ENCODE results near the gene KLK2. TPM values are rescaled to one million over a fixed set of nuclear protein-coding genes. Genes with fewer than 3 reads are reported as not detected.

KLK2 gene
- total RNA-seq, 1 donor from 2014 or later = not detected

DNA sequence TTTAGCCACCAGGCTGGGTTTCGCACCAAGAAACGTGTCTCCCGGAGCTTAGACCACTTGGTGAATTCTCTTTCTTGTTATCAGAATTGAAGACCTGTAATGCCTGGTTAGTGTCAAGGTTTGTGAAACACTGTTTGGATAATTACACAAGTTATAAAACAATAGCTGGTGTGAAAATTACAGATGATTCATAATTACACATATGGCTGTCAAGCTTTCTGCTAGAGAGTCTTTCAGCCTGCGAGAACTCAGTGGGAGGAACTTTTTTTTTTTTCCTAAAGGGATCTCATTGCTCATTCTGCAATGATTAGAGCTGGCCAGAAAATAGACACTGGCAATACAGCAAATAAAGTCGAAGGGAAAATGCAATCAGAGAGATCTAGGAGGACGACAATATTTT is 51.3 kb downstream of the KLK2 start:
- peaks cover 13% of the 10 kb centered on the region for H3K4me1 Mint-ChIP-seq (ENCODE audit: unreplicated experiment)
- no peak overlapping the region for H3K4me3 Mint-ChIP-seq
- H3K27me3 Mint-ChIP-seq = peaks cover 50% of the 10 kb centered on the region
- no peak for DNase-seq (ENCODE audit: extremely low spot score, unreplicated experiment)
- TF ChIP-seq, protein P1, sequence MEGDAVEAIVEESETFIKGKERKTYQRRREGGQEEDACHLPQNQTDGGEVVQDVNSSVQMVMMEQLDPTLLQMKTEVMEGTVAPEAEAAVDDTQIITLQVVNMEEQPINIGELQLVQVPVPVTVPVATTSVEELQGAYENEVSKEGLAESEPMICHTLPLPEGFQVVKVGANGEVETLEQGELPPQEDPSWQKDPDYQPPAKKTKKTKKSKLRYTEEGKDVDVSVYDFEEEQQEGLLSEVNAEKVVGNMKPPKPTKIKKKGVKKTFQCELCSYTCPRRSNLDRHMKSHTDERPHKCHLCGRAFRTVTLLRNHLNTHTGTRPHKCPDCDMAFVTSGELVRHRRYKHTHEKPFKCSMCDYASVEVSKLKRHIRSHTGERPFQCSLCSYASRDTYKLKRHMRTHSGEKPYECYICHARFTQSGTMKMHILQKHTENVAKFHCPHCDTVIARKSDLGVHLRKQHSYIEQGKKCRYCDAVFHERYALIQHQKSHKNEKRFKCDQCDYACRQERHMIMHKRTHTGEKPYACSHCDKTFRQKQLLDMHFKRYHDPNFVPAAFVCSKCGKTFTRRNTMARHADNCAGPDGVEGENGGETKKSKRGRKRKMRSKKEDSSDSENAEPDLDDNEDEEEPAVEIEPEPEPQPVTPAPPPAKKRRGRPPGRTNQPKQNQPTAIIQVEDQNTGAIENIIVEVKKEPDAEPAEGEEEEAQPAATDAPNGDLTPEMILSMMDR (conservative IDR thresholded peaks at IDR 0.05) = no peak
- H3K27ac Mint-ChIP-seq = no peak overlapping the region
- H3K36me3 Mint-ChIP-seq = no peaks in the 10 kb centered on the region
- H3K9me3 Mint-ChIP-seq = no peaks in the 10 kb centered on the region

DNA sequence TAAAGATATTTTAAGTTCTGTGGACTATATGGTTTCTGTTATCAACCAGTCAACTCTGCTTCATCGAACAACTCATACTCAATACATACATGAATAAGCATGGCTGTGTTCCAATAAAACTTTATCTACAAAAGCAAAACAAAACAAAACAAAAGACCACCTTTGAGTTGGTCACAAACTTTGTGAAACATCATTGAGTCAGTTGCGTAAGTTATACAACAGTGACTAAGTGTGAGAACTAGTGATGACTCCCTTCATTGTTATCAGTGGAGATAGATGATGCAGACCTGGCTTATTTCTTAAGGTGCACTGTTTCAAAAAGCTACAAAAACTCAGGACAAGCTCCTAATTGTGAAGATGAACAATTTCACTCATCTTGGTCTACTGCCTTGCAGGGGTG is 52.5 kb downstream of the KLK2 start:
- Mint-ChIP-seq H3K27ac (no peak overlapping the region), H3K36me3 (no peaks in the 10 kb centered on the region), H3K4me3 (no peak overlapping the region), H3K27me3 (peaks cover 47% of the 10 kb centered on the region), H3K9me3 (no peaks in the 10 kb centered on the region), H3K4me1 (ENCODE audit: unreplicated experiment) (peaks cover 13% of the 10 kb centered on the region)
- no peak for DNase-seq (ENCODE audit: extremely low spot score, unreplicated experiment)
- TF ChIP-seq, protein P1 (conservative IDR thresholded peaks at IDR 0.05) = no peak

- Mint-ChIP-seq H3K27me3 (peaks cover 50% of the 10 kb centered on the region), H3K9me3 (no peaks in the 10 kb centered on the region), H3K4me3 (no peak overlapping the region), H3K4me1 (ENCODE audit: unreplicated experiment) (peaks cover 13% of the 10 kb centered on the region), H3K27ac (no peak overlapping the region), H3K36me3 (no peaks in the 10 kb centered on the region)
- TF ChIP-seq, protein P1 (conservative IDR thresholded peaks at IDR 0.05) = no peak
- no peak for DNase-seq (ENCODE audit: extremely low spot score, unreplicated experiment)
Observed at GRCh38 chr19:50926144-50926543, 52.9 kb downstream of the KLK2 start.

- Mint-ChIP-seq H3K27me3 (peaks cover 51% of the 10 kb centered on the region), H3K27ac (no peak overlapping the region), H3K4me3 (no peak overlapping the region), H3K9me3 (no peaks in the 10 kb centered on the region), H3K4me1 (ENCODE audit: unreplicated experiment) (no peaks in the 10 kb centered on the region), H3K36me3 (no peaks in the 10 kb centered on the region)
- TF ChIP-seq, protein P1 (conservative IDR thresholded peaks at IDR 0.05) = no peak
- DNase-seq (ENCODE audit: extremely low spot score, unreplicated experiment) = no peak
Observed at GRCh38 chr19:50928831-50929230, 55.6 kb downstream of the KLK2 start.

Other genes with a start within 250 kb of the KLK2 start
- 0.68 TPM in 1 of 2 replicates, not detected in the other for gene SYT3, start 233.6 kb upstream of the KLK2 start, total RNA-seq (ENCODE audit: low replicate concordance)
- gene C19orf81, start 224.0 kb upstream of the KLK2 start, total RNA-seq (ENCODE audit: low replicate concordance) = 1.8 and 3.7 TPM in 2 replicates
- 0.38 and 7.8 TPM in 2 replicates for gene SHANK1, start 153.6 kb upstream of the KLK2 start, total RNA-seq (ENCODE audit: low replicate concordance)
- gene CLEC11A, start 150.1 kb upstream of the KLK2 start, total RNA-seq (ENCODE audit: low replicate concordance) = 4.2 and 5.9 TPM in 2 replicates
- not detected in 2 replicates for gene GPR32, start 103.0 kb upstream of the KLK2 start, total RNA-seq (ENCODE audit: low replicate concordance)
- not detected in 2 replicates for gene ACP4, start 83.0 kb upstream of the KLK2 start, total RNA-seq (ENCODE audit: low replicate concordance)
- gene KLK1, start 49.7 kb upstream of the KLK2 start, total RNA-seq (ENCODE audit: low replicate concordance) = 1.5 and 2.9 TPM in 2 replicates
- 0.26 TPM in 1 of 2 replicates, not detected in the other for gene KLK15, start 39.9 kb upstream of the KLK2 start, total RNA-seq (ENCODE audit: low replicate concordance)
- not detected in 2 replicates for gene KLK3, start 18.5 kb upstream of the KLK2 start, total RNA-seq (ENCODE audit: low replicate concordance)
- 0.46 TPM in 1 of 2 replicates, not detected in the other for gene KLK4, start 38.0 kb downstream of the KLK2 start, total RNA-seq (ENCODE audit: low replicate concordance)
- not detected in 2 replicates for gene KLK5, start 79.6 kb downstream of the KLK2 start, total RNA-seq (ENCODE audit: low replicate concordance)
- 5.0 and 5.5 TPM in 2 replicates for gene KLK6, start 96.2 kb downstream of the KLK2 start, total RNA-seq (ENCODE audit: low replicate concordance)
- 0.36 TPM in 1 of 2 replicates, not detected in the other for gene KLK7, start 110.5 kb downstream of the KLK2 start, total RNA-seq (ENCODE audit: low replicate concordance)
- 2.6 and 12.0 TPM in 2 replicates for gene KLK8, start 128.2 kb downstream of the KLK2 start, total RNA-seq (ENCODE audit: low replicate concordance)
- 1.8 and 2.2 TPM in 2 replicates for gene KLK10, start 146.3 kb downstream of the KLK2 start, total RNA-seq (ENCODE audit: low replicate concordance)
- gene KLK11, start 153.2 kb downstream of the KLK2 start, total RNA-seq (ENCODE audit: low replicate concordance) = 1.3 and 1.4 TPM in 2 replicates
- gene KLK12, start 161.6 kb downstream of the KLK2 start, total RNA-seq (ENCODE audit: low replicate concordance) = 0.83 and 1.6 TPM in 2 replicates
- 1.5 and 4.7 TPM in 2 replicates for gene KLK13, start 191.7 kb downstream of the KLK2 start, total RNA-seq (ENCODE audit: low replicate concordance)
- gene KLK14, start 209.4 kb downstream of the KLK2 start, total RNA-seq (ENCODE audit: low replicate concordance) = 0.29 and 0.43 TPM in 2 replicates
- 8.4 and 9.3 TPM in 2 replicates for gene CTU1, start 235.0 kb downstream of the KLK2 start, total RNA-seq (ENCODE audit: low replicate concordance)